NCI-H1417 (cell line): ENCODE measurements around the gene SLC16A6.
"Not testable (repeated sequence)": the region's sequence is repeated elsewhere in the genome, so short reads cannot be mapped to it uniquely, and the experiment has no call there.

Experiments used
- DNase-seq, 3 experiments: peaks; one replicate each; lab custom pipeline; 2025; lab: John Stamatoyannopoulos, UW

SLC16A6 gene

DNA sequence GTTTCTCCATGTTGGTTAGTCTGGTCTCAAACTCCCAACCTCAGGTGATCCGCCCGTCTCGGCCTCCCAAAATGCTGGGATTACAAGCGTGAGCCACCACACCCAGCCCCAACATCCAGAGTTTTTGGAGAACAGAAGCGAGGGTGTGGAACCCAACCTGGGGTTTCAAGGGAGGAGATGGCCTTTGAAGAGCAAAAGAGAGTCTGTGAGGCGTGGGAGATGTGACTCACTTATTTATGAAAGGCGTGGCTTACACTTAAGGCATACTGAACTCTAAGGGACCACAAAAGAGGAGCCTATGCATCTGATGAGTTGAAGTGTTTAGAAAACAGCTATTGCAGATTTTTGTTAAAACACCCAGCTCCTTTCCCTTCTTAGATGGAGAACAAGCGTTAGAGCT lies 19.2 kb upstream of the SLC16A6 start:
- no peak for DNase-seq

DNA sequence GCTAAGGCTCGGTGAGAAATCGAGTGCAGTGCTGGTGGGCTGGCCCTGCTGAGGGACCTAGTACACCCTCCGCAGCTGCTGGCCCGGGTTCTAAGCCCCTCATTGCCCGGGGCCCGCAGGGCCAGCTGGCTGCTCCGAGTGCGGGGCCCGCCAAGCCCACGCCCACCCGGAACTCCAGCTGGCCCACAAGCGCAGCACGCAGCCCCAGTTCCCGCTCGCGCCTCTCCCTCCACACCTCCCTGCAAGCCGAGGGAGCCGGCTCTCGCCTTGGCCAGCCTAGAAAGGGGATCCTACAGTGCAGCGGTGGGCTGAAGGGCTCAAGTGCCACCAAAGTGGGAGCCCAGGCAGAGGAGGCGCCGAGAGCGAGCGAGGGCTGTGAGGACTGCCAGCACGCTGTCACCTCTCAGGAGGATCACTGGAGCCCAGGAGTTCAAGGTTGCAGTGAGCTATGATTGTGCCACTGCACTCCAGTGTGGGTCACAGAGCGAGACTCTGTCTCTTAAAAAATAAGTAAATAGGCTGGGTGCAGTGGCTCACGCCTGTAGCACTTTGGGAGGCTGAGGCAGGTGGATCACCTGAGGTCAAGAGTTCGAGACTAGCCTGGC lies 18.2 kb upstream of the SLC16A6 start:
- not testable (repeated sequence) for DNase-seq

DNA sequence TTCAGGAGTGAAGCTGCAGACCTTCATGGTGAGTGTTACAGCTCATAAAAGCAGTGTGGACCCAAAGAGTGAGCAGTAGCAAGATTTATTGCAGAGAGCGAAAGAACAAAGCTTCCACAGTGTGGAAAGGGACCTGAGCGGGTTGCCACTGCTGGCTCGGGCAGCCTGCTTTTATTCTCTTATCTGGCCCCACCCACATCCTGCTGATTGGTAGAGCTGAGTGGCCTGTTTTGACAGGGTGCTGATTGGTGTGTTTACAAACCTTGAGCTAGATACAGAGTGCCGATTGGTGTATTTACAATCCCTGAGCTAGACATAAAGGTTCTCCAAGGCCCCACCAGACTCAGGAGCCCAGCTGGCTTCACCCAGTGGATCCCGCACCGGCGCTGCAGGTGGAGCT lies 17.6 kb upstream of the SLC16A6 start:
- not testable (repeated sequence) for DNase-seq

DNA sequence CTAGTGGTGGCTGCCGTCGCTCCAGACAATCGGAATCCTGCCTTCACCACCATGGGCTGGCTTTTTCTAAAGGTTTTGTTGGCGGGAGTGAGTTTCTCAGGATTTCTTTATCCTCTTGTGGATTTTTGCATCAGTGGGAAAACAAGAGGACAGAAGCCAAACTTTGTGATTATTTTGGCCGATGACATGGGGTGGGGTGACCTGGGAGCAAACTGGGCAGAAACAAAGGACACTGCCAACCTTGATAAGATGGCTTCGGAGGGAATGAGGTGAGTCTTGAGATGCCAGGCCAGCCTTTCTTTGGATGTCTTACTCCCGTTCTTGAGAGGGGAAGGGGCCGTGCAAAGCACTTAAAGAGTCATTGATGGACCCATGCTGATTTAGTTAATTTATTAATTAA lies 16.5 kb upstream of the SLC16A6 start:
- no peak for DNase-seq

DNA sequence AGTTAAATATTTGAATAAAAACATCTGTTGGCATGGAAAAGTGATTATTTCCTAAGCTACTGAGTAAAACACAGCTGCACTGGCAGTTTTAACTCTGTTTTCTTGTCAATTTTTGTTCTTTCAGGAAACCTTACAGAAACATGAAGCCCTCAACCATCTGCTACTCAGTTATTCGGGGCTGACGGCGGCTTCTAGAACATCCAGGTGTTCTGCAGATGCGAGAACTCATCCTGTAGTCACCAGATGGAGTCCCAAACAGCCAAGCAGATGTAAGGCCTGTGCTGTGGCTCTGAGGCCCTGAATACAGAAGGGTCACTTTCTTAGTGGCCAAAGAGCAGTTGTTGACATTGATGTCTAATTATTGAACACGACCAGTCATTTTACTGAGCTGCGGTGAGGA lies 15.9 kb upstream of the SLC16A6 start:
- DNase-seq = no peak

DNA sequence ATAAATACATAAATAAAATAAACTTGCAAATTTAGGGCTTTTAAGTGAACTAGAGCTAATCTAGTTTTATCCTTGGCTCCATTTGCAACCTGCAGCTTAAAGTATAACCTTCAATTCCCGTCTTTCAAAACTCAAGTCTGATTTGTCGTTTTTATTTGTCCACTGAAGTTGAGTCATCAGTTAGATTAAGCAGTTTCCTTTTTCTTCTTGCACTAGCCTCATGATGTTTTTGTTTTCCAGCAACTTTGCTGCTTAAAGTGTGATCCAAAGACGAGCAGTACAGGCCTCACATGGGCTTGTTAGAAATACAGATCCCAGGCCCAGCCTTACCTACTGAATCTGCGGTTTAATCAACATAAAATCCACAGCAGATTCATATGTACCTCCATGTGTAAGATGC lies 14.2 kb upstream of the SLC16A6 start:
- DNase-seq = no peak

DNA sequence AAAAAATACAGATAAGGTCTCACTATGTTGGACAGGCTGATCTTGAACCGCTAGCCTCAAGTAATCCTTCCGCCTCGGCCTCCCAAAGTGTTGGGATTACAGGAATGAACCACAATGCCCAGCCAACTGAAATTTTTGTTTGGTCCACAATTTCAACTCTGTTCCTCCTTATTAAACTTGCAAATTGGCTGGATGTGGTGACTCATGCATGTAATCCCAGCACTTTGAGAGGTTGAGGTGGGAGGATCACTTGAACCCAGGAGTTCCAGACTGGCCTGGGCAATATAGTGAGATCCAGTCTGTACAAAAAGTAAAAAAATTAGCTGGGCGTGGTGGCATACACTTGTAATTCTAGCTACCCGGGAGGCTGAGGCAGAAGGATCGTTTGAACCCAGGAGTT lies 13.8 kb upstream of the SLC16A6 start:
- no peak for DNase-seq

DNA sequence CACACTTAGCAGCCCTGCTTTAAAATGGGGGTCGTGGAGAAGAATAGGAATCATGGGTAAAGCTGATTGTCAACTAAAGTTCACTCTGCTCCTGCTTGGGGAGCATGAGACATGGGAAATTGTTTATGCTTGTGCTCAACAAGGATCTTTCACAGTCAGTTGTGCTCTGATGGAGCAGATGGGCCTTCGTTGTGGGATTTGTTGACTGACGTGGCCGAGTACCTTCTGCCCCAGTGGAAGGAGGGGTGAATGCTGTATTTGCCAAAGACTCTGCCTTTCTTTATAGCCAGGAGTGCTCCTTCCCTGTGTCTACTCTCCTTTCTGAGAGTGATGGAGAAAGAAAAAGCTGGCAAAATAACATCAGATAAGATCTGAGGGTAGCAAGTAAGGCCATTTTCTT lies 11.7 kb upstream of the SLC16A6 start:
- DNase-seq = no peak

DNA sequence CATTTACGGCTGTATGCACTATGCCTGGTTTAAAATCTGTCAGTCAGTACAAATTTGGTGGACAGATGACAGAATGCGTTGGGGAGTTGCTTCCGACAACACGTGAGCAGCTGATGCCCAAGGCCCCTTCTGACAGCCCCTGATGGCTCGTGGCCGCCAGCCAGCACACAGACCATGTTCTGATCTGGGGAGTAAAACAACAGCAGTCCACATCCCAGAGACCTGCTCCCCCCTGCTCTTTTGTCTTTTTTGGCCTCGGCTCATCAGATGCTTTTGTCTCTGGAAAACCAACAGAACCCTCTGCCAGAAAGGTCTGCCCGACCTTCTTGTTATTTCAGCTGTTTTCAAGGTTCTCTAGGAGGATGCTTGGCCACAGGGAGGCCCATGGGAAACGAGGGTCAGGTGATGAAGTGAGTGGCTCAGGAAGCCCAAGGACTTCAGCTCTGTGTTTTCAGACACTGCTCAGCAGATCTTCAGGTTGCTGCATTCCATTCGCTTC lies 11.2 kb upstream of the SLC16A6 start:
- DNase-seq = no peak

DNA sequence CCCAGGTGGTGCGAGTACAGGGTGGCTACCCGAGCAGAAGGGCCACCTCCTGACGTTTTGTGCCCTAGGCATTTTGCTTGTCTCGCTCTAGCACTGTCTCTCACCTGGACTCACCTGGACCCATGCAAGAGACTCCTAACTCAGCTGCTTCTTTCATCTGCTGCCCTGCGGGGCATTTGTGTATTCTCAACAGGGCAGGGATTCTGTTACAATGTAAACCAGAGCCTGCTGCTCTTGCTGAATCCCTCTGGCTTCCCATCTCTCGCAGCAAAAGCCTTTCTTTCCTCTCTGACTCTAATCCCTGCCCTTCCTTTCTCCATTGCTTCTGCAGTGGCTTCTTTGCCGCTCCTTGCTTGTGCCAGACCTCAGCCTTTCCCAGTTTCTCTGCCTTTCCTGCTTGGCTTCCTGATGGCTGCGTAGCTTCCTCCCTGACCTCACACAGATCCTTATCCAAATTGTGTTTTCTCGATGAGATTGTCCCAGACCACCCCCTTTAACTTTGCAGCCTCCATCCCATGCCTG lies 10.6 kb upstream of the SLC16A6 start:
- DNase-seq = peak; percentile 12 to 90 (median 63)

DNA sequence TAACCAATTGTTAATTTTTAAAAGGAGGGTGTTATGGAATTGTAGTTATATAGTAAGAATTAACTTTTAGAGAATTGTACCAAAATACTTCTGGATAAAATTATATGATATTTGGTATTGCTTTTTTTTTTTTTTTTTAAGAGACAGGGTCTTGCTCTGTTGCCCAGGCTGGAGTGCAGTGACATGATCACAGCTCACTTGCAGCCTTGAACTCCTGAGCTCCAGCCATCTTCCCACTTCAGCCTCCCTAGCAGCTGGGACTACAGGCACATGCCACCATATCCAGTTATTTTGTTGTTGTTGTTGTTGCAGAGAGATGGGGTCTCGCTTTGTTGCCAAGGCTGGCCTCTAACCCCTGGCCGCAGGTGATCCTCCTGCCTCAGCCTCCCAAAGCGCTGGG lies 8.9 kb upstream of the SLC16A6 start:
- DNase-seq = no peak

DNA sequence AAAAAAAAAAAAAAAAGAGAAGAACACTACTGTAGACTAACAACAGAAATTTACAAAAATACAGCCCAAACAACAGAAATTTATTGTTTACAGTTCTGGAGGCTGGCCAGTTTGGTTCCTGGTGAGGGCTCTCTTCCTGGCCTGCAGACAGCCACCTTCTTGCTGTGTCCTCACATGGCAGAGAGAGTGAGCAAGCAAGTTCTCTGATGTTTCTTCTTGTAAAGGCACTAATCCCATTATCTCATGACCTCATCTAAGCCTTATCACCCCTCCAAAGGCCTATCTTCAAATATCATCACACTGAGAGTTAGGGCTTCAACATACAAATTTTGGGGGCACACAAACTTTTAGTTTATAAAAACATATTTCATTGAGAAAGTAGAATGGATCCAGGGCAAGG lies 7.7 kb upstream of the SLC16A6 start:
- DNase-seq = no peak

DNA sequence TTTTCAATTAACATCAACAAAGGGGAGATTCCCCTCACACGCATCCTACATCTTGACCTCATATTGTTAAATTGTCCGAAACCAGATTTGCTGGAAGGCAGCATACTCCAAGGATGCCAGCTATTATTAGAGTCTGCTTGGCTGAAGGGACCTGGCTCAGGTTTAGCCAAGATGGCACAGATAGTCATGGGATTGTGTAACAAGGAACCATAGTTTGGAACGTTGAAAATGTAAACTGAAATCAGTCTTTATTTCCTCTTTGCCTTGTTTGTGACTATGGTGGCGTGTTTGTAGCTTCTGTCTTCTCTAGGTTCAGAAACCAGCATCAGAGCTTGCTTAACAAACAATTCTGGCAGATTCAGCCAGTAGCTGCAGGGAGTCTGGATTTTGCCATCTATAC lies 6.3 kb upstream of the SLC16A6 start:
- DNase-seq = no peak

DNA sequence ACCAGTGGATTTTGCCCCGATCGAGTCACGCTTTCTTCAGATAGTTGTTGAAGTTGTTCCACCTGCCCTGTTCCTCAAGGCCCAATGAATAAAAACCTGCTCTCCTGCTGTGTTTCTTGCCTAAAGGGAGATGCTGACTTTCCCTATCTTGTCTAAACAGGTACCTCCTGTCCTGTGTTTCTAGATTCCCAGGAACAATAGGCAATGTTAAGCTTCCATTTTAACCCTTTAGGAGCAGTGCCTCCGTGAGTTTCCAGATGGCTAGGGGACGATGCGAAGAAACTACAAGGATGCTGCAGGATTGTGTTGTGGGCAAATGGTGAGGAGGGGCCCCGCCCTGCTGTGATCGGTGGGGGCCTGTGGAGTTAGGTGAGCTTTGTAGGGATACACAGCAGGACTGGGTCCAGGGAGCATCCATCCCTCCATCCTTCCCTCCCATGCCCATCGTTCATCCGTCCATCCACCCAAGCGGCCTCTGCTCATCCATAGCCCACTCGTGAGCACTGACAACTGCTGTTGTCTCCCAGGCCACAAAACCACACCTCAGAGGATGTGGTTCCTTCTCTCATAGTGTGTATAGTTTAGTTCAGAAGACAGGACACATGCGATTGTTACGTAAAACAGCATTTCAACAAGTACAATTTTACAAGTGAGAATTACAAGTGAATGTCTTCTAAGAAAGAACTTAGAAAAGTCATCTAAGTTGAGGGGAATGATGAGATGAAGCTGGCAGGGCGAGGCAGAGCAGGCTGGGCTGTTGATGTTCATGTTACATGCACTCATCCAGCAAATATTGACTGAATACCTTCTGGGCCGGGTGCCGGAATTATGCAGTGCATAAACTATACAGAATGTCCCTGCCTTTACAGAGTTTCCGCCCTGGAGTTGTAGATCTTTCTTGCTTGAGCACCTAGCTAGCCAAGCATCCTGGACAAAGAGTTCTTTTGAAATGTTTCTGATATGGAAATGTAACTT lies 5.6 kb upstream of the SLC16A6 start:
- no peak for DNase-seq

DNA sequence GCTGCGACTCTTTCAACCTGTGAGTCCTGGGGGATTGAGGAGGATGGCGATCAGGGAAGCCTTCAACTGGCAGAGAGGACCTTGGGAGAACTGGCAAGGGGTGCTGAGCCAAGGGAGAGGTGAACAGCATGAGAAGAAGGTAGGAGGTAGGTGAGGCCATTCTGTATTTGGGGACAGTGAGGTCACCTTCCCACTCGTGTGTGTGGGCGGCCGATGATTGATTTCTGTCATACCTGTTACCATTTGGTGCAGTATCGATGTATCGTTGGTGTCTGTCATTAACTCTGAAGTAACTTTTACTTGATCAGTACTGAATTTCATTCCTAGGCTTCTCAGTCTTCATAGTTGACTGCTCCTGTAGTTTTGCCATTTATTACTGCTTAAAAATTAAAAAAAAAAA lies 4.2 kb upstream of the SLC16A6 start:
- no peak for DNase-seq

DNA sequence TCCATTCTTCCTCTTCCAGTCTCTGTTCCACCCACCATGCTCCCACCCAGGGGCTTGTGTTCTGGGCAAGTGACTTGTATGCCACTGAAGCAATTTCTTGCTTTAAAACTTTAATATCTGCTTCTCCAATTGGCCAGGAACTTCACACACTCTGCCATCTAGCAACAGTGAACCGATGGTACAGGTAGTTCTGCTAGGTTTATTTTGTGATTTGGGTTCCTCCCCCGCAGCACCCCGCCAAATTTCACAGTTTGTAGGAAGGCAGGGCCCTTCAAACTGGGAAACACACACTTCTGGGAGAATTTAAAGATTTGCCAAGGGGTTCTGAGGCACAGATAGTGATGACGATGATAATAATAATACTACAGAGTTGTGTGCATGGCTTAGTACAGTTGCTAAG lies 3.7 kb upstream of the SLC16A6 start:
- DNase-seq = no peak

DNA sequence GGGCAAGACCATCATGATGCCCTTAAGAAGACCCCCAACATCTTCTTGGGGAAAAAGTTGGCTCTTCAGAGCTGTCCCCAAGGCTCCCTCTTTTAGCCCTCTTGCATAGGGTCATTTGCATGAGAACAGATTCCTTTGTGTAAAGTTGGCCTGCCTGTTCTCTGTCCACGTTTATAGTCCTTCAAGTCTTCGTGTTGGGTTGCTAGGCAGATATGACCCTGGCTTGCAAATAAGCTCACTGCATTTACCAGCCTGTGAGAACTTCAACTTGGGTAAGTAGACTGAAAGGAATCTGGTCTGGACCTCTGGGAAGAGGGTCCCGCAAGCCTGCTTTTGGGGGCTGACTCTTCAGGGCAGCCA lies 3.2 kb upstream of the SLC16A6 start:
- no peak for DNase-seq

DNA sequence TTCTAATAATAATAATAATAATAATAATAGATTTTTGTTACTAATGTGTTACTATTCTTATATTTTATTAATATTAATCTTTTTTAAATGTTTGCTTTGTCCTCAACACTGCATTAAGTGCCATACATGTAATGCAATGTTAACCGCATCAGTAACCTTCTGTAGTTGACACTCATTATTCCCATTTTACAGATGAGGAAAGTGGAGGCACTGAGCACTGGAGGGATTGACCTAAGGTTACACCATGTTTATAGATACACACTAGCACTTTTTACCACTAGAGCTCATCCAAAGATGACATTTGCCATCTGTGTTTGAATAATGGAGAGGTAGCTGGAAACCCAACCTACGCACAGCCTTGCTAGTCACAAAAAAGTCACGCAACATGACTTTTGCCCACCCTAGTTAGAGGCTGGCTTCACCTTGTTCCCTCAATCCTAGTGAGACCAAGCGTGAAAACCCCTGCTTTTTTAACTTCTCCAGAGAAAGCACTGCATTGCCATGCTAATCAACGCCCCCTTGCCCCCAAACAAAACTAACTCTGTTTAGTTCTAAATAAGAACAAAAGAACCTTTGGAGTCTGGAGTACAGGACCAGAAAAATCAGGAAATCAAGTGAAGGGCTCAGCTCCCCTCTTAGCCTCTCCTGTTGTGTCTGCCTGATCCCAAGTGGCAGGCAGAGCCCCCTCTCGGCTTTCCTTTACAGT lies 2.7 kb upstream of the SLC16A6 start:
- DNase-seq = no peak

DNA sequence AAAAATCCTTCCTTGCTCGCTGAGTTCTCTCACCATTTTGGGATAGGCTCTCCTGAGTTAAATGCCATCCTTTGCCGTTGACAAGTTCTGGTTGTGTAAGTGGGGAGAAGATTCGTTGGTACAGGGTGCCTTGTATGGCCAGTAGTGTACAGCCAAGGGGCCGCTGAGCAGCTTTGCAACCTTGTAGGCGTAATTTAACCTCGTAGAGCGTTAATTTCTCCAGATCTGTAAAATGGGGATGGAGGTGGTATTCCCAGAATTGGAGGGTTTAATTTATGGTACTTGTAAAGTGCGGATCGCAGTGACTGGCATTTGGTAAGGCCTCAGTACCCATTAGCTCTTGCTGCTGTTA lies 1.7 kb upstream of the SLC16A6 start:
- DNase-seq = peak in 1 of 3 experiments; percentile 54

DNA sequence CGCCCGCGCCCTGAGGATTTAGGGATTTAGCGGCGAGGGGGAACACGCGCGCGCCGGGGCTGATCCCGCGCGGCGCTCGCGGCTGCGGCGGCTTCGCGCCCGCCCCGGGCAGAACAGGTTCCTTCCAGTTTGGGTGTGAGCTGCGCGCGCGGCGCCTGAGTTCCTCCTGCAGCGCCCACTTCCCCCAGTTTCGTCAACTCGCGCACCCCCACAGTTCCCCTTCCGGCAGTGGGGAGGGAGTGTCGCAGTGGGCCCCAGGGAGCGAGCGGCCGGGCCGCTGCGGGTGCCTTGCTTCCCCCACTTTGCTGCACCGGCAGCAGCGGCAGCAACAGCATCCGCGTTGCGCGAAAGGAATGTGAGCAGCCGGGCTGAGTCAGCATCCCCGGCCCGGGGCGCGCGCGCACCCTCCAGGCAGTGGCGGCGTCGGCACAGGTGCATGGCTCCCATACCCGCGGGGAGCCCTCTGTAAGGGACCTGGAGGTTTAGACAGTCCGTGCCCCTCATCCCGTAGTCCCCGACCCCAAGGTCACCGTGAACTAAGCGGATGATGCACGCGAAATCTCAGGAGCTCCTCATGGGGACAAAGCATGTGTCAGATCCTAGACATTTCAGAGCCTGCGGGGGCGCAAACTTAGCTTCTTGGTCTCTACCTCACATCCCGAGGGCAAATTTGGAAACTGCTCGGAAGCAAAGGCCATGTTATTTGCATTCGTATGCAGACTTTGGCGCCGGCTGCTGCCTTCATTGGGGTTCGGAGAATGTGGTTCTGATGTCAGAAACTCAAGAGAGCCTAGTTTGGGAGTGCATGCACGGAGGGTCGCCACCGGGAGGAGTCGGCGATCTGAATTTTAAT lies 1.1 kb upstream of the SLC16A6 start:
- peak; percentile 39 to 81 (median 81) for DNase-seq

DNA sequence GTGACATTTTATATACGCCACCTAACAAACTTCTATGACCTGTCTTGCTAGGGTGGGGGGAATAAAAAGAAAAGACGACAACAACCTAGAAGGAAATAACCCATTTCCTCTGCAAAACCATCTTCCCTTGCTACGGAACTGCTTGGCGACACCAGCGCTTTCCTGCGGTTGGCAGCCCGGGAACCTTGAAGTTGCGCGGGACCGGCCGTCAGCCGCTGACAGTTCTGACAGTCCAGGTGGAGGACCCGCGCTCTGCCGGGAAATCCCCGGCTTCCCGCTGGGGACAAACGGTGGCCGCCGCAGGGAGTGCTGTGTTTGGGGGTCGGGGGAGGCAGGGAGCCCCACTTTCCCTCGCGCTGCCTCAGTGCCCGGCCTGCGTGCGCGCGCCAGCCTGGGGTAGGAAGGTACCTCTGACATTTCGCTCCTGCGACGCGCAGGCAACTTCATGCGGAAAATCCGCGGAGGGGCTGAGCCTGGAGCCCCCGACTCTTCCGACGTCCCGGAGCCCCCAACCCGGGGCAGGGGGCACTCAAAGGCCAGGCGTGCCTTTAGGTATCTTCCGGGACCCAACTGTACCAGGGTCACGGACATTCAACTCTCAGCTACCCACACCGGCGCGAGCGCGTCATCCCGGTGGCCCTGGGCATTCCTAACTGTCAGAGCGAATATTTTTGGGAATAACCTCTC lies 516 bp downstream of the SLC16A6 start:
- DNase-seq = peak in 2 of 3 experiments; percentile 29 to 43
